HCT116 (cell line): ENCODE results near the gene FAM181A. TPM values are rescaled to one million over a fixed set of nuclear protein-coding genes. Genes with fewer than 3 reads are reported as not detected.

Source experiments
- ATAC-seq: fragments of 200-7000 bp; cut with Tn5 transposase; 2 replicates; pipeline ENCODE4 v1.9.1; 2020; ENCODE audit warnings: mild to moderate bottlenecking, moderate library complexity
- BruUV-seq: library from RNA; stranded (reverse); fragments of 400-500 nt; replicated peaks from 2 replicates; lab custom pipeline; 2021; lab: Mats Ljungman, UMichigan
- CTCF ChIA-PET: fragments of 300-600 bp; sonication (Branson Sonifier 250); formaldehyde crosslinking; loops from one replicate; lab custom pipeline; 2021; ENCODE audit warnings: antibody characterized with exemption; lab: Charles Lee
- POLR2A ChIA-PET: fragments of 300-600, 350-600 bp; sonication (Branson Sonifier 250); formaldehyde crosslinking; loops from one replicate; lab custom pipeline; 2021; ENCODE audit warnings: antibody characterized with exemption; lab: Charles Lee
- RAD21 ChIA-PET, 2 experiments: fragments of 300-600 bp; sonication (Branson Sonifier 250); formaldehyde crosslinking; loops; one replicate each; lab custom pipeline; 2023; ENCODE audit warnings: low total read pairs in 2 of 2; ENCODE audit not compliant: uncharacterized antibody in 2 of 2, unreplicated experiment in 2 of 2, low non-redundant PET in 1 of 2; lab: Charles Lee
- DNase-seq: peaks from one replicate; pipeline ENCODE4 v3.0.0-alpha.2; 2010; ENCODE audit warnings: low read depth, low spot score
- H2AFZ ChIP-seq: fragments of 200-600 bp; shearing (Covaris generic), sonication (generic); 2 replicates; pipeline ENCODE4 v1.6.1; 2017; ENCODE audit warnings: low read depth, mixed run types, mixed read lengths, antibody characterized with exemption, low read length; ENCODE audit not compliant: poor library complexity, severe bottlenecking
- H3K27ac ChIP-seq: 2 replicates; pipeline ENCODE4 v1.5.1; 2012; ENCODE audit warnings: low read depth, low read length
- H3K27me3 ChIP-seq: fragments of 200-600 bp; sonication (generic); 2 replicates; pipeline ENCODE4 v1.6.1; 2016; ENCODE audit warnings: mixed run types, low read length, mixed read lengths; ENCODE audit not compliant: insufficient read depth
- H3K36me3 ChIP-seq, 2 experiments: fragments of 200-500 bp in 1 of 2; fragments of 200-600 bp in 1 of 2; sonication (Bioruptor generic) in 1 of 2; sonication (generic) in 1 of 2; 2 replicates each; pipeline versions ENCODE4 v1.5.1 to v1.6.1; 2014 to 2016; ENCODE audit warnings: low read length in 2 of 2, inconsistent platforms in 1 of 2, mixed read lengths in 1 of 2, mixed run types in 1 of 2; ENCODE audit not compliant: insufficient read depth in 2 of 2, control insufficient read depth in 1 of 2
- H3K4me1 ChIP-seq, 2 experiments: fragments of 200-600 bp in 1 of 2; sonication (generic) in 1 of 2; 2 replicates each; pipeline versions ENCODE4 v1.5.1 to v1.6.1; 2012 to 2017; ENCODE audit warnings: low read length in 2 of 2, inconsistent platforms in 1 of 2, mild to moderate bottlenecking in 1 of 2, mixed read lengths in 1 of 2, mixed run types in 1 of 2, moderate library complexity in 1 of 2; ENCODE audit not compliant: insufficient read depth in 2 of 2, control insufficient read depth in 1 of 2
- H3K4me2 ChIP-seq: fragments of 200-600 bp; sonication (generic); 2 replicates; pipeline ENCODE4 v1.6.1; 2017; ENCODE audit warnings: mixed run types, low read length, mixed read lengths
- H3K4me3 ChIP-seq, 2 experiments: fragments of 200-600 bp in 1 of 2; sonication (generic) in 1 of 2; replicated peaks in 1 of 2; 2 replicates each; pipeline ENCODE4 v1.5.1; 2011 to 2016; ENCODE audit warnings: low read length in 2 of 2, control low read depth in 1 of 2, low read depth in 1 of 2, mild to moderate bottlenecking in 1 of 2, mixed read lengths in 1 of 2, mixed run types in 1 of 2
- H3K79me2 ChIP-seq: fragments of 200-600 bp; sonication (generic); 2 replicates; pipeline ENCODE4 v1.6.1; 2017; ENCODE audit warnings: mild to moderate bottlenecking, mixed run types, low read length, moderate library complexity, mixed read lengths; ENCODE audit not compliant: insufficient read depth
- H3K9ac ChIP-seq: fragments of 200-600 bp; sonication (generic); 2 replicates; pipeline ENCODE4 v1.6.1; 2016; ENCODE audit warnings: low read length, mixed read lengths
- H3K9me2 ChIP-seq: fragments of 200-600 bp; sonication (generic), shearing (Covaris generic); 2 replicates; pipeline ENCODE4 v1.6.1; 2017; ENCODE audit warnings: mixed run types, mild to moderate bottlenecking, moderate library complexity; ENCODE audit not compliant: insufficient read depth
- H3K9me3 ChIP-seq, 2 experiments: fragments of 200-500 bp in 1 of 2; fragments of 200-600 bp in 1 of 2; sonication (Bioruptor generic) in 1 of 2; sonication (generic) in 1 of 2; 2 replicates each; pipeline ENCODE4 v1.6.1; 2014 to 2017; ENCODE audit warnings: low read length in 2 of 2, mixed read lengths in 2 of 2, inconsistent platforms in 1 of 2, low read depth in 1 of 2, mild to moderate bottlenecking in 1 of 2, mixed run types in 1 of 2, moderate library complexity in 1 of 2; ENCODE audit not compliant: control insufficient read depth in 1 of 2, insufficient read depth in 1 of 2
- H4K20me1 ChIP-seq: fragments of 200-600 bp; sonication (generic), shearing (Covaris generic); 2 replicates; pipeline ENCODE4 v1.6.1; 2017; ENCODE audit warnings: mixed run types, mild to moderate bottlenecking, moderate library complexity; ENCODE audit not compliant: insufficient read depth
- CBX3 ChIP-seq: IDR thresholded peaks from 2 replicates; pipeline ENCODE4 v1.6.1; 2012; ENCODE audit warnings: low read depth
- CEBPB ChIP-seq: IDR thresholded peaks from 2 replicates; pipeline ENCODE4 v1.6.1; 2012; ENCODE audit warnings: low read depth
- EZH2 ChIP-seq: fragments of 200-600 bp; sonication (generic); IDR thresholded peaks from 2 replicates; pipeline ENCODE4 v1.6.1; 2017; ENCODE audit warnings: antibody characterized with exemption, mixed run types
- EZH2phosphoT487 ChIP-seq: fragments of 200-600 bp; IDR thresholded peaks from 2 replicates; pipeline ENCODE4 v1.6.1; 2018; ENCODE audit warnings: antibody characterized with exemption, borderline replicate concordance
- MAX ChIP-seq: IDR thresholded peaks from 2 replicates; pipeline ENCODE4 v1.6.1; 2012
- POLR2A ChIP-seq: IDR thresholded peaks from 2 replicates; pipeline ENCODE4 v1.7.0; 2011; ENCODE audit warnings: borderline replicate concordance; ENCODE audit not compliant: insufficient read depth, insufficient read length; ENCODE audit errors: extremely low read depth
- POLR2AphosphoS5 ChIP-seq: IDR thresholded peaks from 2 replicates; pipeline ENCODE4 v1.6.1; 2011; ENCODE audit warnings: mild to moderate bottlenecking, low read depth, low read length, moderate library complexity
- SP1 ChIP-seq: IDR thresholded peaks from 2 replicates; pipeline ENCODE4 v1.6.1; 2012; ENCODE audit warnings: low read depth
- TCF7L2 ChIP-seq: IDR thresholded peaks from 2 replicates; pipeline ENCODE4 v1.7.0; 2011; ENCODE audit warnings: borderline replicate concordance, inconsistent platforms; ENCODE audit not compliant: insufficient read depth, insufficient read length; ENCODE audit errors: extremely low read depth
- YY1 ChIP-seq: IDR thresholded peaks from 2 replicates; pipeline ENCODE4 v1.6.1; 2011; ENCODE audit warnings: low read length, low read depth, moderate library complexity, mild to moderate bottlenecking; ENCODE audit not compliant: insufficient replicate concordance; ENCODE audit errors: extremely low read depth
- ZNF274 ChIP-seq: fragments of 200-500 bp; sonication (Bioruptor generic); IDR thresholded peaks from 2 replicates; pipeline ENCODE4 v1.6.1; 2014; ENCODE audit warnings: mild to moderate bottlenecking, low read depth, low read length, inconsistent platforms
- intact Hi-C: fragments of 100-400 bp; cut with micrococcal nuclease; formaldehyde crosslinking; loops from 2 replicates; pipeline ENCODE4 v1.10.0; 2022
- total RNA-seq: library from RNA; stranded (reverse); gene quantifications from one replicate; pipeline ENCODE4 v1.2.1, GENCODE V29; 2021; ENCODE audit not compliant: unreplicated experiment

FAM181A gene
- total RNA-seq, 1 experiment from 2014 or later, result not detected

- Histone ChIP-seq H3K36me3 (no peaks in the 10 kb centered on the region), H3K4me2 (no peak overlapping the region), H2AFZ (no peak overlapping the region), H3K4me1 (peaks cover 3 to 5% of the 10 kb centered on the region in 2 experiments; a peak in 3 of 4 replicates), H3K9me2 (no peaks in the 10 kb centered on the region), H3K27me3 (no peaks in the 10 kb centered on the region), H3K27ac (no peak overlapping the region), H3K9ac (no peak overlapping the region), H3K9me3 (no peaks in the 10 kb centered on the region), H4K20me1 (no peaks in the 10 kb centered on the region), H3K4me3 (no peak overlapping the region), H3K79me2 (no peaks in the 10 kb centered on the region)
- TF ChIP-seq EZH2phosphoT487 (no peak), POLR2A (no peak), CEBPB (no peak), ZNF274 (no peak), MAX (no peak), SP1 (no peak), CBX3 (no peak), TCF7L2 (no peak), EZH2 (no peak), YY1 (no peak), POLR2AphosphoS5 (no peak)
- ChIA-PET RAD21 (no interaction called here), CTCF (interaction anchor here (7.3 kb wide), 1 partner anchor 247 kb away, joined by 75 read pairs; no protein-coding TSS in a partner anchor), POLR2A (no interaction called here)
- BruUV-seq, result no TSS peak
- ATAC-seq (no peak), DNase-seq (no peak)
- intact Hi-C loops, result loop anchor here (10.0 kb wide), 1 partner anchor 947 kb away; no protein-coding TSS in a partner anchor
These were observed 25.3 kb upstream of the FAM181A start for GRCh38 chr14:93901813-93902212.
